GM12864 (cell line): Measurements from ENCODE around the gene FOXD1.
"Not testable (repeated sequence)": the region's sequence is repeated elsewhere in the genome, so short reads cannot be mapped to it uniquely, and the experiment has no call there.

Experiments
- DNase-seq: peaks from one replicate; pipeline ENCODE4 v3.0.0-alpha.2; 2011; ENCODE audit warnings: low read depth
- H3K4me3 ChIP-seq: 2 replicates; pipeline ENCODE4 v1.5.1; 2011; ENCODE audit warnings: mild to moderate bottlenecking, low read depth, low read length, control low read depth
- TF ChIP-seq, protein P1 (sequence below): IDR thresholded peaks from 2 replicates; pipeline ENCODE4 v1.5.1; 2011; ENCODE audit warnings: low read depth, mild to moderate bottlenecking, moderate library complexity, low read length, control low read depth, inconsistent platforms; ENCODE audit errors: missing control alignments

FOXD1 gene

DNA sequence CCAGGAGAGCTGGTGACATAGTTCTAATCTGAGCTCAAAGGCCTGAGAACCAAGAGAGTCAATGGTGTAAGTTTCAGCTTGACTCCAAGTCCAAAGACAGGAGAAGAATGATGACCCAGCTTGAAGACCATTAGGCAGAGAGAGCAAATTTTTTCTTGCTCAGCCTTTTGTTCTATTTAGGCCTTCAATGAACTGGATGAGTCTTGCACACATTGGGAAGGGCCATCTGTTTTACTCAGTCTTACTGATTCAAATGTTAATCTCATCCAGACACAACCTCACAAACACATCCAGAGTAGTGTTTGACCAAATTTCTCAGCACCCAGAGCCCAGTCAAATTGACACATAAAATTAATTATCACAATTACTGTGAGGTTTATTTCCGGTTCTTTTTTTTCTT lies 42.6 kb upstream of the FOXD1 start:
- TF ChIP-seq, protein P1, sequence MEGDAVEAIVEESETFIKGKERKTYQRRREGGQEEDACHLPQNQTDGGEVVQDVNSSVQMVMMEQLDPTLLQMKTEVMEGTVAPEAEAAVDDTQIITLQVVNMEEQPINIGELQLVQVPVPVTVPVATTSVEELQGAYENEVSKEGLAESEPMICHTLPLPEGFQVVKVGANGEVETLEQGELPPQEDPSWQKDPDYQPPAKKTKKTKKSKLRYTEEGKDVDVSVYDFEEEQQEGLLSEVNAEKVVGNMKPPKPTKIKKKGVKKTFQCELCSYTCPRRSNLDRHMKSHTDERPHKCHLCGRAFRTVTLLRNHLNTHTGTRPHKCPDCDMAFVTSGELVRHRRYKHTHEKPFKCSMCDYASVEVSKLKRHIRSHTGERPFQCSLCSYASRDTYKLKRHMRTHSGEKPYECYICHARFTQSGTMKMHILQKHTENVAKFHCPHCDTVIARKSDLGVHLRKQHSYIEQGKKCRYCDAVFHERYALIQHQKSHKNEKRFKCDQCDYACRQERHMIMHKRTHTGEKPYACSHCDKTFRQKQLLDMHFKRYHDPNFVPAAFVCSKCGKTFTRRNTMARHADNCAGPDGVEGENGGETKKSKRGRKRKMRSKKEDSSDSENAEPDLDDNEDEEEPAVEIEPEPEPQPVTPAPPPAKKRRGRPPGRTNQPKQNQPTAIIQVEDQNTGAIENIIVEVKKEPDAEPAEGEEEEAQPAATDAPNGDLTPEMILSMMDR: no peak
- no peak for DNase-seq
- H3K4me3 ChIP-seq: no peak overlapping the region

DNA sequence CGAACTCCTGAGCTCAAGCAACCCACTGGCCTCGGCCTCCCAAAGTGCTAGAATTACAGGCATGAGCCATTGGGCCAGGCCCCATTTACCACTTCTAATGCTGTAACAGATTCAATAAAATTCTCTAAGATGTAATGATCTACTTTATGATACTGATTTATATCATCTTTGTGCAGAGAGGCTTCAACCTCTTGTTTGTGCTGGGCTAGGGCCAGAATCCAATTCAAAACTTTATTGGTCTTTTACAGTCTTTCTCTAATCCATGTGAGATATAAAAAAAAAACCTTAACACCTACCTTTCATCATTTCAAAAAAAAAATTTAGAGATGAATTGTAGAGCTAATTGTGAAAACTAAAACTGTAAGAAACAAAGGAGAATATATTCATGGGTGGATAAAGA lies 41.5 kb upstream of the FOXD1 start:
- H3K4me3 ChIP-seq: no peak overlapping the region
- DNase-seq: no peak
- TF ChIP-seq, protein P1: no peak

DNA sequence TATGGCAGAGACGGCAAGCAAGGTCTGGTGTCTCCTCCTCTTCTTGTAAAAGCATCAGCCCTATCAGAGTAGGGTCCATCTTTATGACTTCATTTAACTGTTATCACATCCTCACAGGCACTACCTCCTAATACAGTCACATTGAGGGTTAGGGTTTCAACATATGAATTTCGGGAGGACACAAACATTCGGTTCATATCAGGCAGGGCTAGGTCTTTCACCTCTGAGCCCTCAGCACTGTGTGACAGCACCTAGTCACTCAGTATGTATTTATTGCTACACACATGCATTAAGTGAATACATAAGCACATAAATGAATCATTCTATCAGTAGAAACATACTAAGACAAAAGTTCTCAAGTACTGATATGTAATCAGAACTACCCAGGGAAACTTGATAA lies 40.2 kb upstream of the FOXD1 start:
- TF ChIP-seq, protein P1: no peak
- no peak for DNase-seq
- H3K4me3 ChIP-seq: no peak overlapping the region

DNA sequence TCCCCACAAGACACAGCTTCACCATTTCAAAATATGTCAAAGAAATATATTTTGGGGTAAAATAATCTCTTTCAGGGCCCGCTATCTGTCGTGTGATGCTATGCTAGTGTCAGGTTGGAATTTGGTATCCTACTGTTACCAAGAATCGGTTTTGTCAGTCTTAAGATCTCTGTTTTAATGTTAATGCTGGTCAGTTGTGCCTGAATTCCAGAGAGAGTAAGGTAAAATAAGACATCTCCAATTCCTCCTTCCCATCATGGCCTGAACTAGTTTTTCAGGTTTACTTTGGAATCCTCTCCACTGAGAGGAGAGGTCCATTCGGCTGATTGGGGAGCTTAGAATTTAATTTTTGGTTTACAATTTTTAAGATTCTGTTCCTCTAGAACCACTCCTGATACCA lies 39.2 kb upstream of the FOXD1 start:
- TF ChIP-seq, protein P1: no peak
- H3K4me3 ChIP-seq: no peak overlapping the region
- DNase-seq: no peak

DNA sequence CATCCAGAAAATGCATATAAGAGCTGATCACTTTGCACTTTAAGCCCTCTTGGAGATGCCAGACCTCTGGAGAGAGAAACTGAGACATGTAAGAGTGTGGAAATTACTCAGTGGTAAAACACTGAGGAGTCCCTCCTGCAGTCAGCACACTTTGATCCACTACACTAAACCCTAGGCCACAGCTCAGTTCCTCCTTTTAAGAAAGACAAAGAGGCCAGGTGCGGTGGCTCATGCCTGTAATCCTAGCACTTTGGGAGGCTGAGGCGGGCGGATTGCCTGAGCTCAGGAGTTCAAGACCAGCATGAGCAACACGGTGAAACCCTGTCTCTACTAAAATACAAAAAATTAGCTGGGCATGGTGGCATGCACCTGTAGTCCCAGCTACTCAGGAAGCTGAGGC lies 38.7 kb upstream of the FOXD1 start:
- DNase-seq, H3K4me3 ChIP-seq: not testable (repeated sequence)

DNA sequence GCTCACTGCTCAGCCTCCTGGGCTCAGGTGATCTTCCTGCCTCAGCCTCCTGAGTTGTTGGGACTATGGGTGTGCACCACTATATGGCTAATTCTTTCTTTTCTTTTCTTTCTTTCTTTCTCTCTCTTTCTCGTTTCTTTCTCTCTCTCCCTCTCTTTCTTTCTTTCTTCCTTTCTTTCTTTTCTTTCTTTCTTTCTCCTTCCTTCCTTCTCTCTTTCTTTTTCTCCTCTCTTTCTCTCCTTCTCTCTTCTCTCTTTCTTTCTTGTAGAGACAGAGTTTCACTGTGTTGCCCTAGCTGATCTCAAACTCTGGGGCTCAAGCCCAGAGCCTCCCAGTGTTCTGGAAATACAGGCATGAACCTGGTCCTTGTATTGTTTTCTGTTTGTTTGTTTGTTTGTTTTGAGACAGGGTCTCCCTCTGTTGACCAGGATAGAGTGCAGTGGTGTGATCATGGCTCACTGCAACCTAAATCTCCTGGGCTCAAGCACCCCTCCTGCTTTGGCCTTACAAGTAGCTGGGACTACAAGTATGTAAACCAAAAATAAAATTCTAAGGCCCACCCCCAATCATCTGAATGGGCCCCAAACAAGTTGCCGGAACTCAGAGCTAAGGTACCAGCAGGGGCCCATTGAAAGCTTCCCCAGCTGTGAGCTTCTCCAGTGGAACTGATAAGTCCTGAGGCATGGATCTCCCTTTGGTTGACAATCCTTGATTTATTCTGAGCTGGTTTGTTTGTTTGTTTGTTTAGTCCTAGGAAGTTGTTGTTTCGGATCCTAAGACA lies 37.7 kb upstream of the FOXD1 start:
- H3K4me3 ChIP-seq: no peak overlapping the region
- no peak for DNase-seq
- TF ChIP-seq, protein P1: no peak

DNA sequence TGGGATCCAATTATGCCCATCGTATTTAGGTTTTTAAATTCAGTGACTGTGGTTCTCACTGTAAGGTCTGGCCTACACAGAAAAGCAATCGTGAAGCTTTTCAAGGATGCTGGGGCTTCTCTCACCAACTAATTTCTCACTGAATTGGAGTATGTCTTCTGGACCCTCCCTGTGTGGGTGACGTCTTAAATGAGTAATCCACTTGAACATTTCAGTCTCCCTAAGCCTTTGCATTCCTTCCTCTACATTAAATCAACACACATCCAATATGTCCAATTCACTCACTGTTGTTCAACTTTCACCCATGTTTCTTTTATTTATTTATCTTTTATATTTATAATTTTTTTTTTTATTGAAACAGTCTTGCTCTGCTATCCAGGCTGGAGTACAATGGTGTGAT lies 37.1 kb upstream of the FOXD1 start:
- DNase-seq: no peak
- no peak overlapping the region for H3K4me3 ChIP-seq
- TF ChIP-seq, protein P1: no peak
